IPS-NIHi11 (cell line): ENCODE data around the gene DTYMK.

Source experiments
- DNase-seq: peaks from one replicate; pipeline ENCODE4 v3.0.0; 2012; ENCODE audit warnings: mixed read lengths, low spot score

Gene DTYMK

GRCh38 chr2:241703032-241703604 lies 16.5 kb upstream of the DTYMK start:
- DNase-seq = no peak

GRCh38 chr2:241702155-241703031 lies 15.8 kb upstream of the DTYMK start:
- peak; percentile 94 for DNase-seq

- peak; percentile 91 for DNase-seq
These were observed 15.0 kb upstream of the DTYMK start, which contains the start of gene ING5 for GRCh38 chr2:241701399-241702154. Gene ING5 (plus strand): TSS chr2:241702039. CDS start chr2:241702066, 27 bp downstream.

- no peak for DNase-seq
These were observed 14.5 kb upstream of the DTYMK start for GRCh38 chr2:241701149-241701398.

- no peak for DNase-seq
These were observed 9.0 kb upstream of the DTYMK start for GRCh38 chr2:241695651-241696050.

GRCh38 chr2:241692448-241692847 lies 5.8 kb upstream of the DTYMK start:
- DNase-seq = no peak

GRCh38 chr2:241690202-241690717 lies 3.6 kb upstream of the DTYMK start:
- no peak for DNase-seq

GRCh38 chr2:241689306-241689705 lies 2.7 kb upstream of the DTYMK start:
- no peak for DNase-seq

- no peak for DNase-seq
These were observed 328 bp downstream of the DTYMK start for GRCh38 chr2:241686324-241686649.

GRCh38 chr2:241680827-241681599 lies 5.6 kb downstream of the DTYMK start:
- no peak for DNase-seq

- no peak for DNase-seq
These were observed 6.6 kb downstream of the DTYMK start for GRCh38 chr2:241680044-241680443.

GRCh38 chr2:241678784-241679540 lies 7.7 kb downstream of the DTYMK start:
- no peak for DNase-seq

GRCh38 chr2:241678307-241678706 lies 8.3 kb downstream of the DTYMK start:
- DNase-seq = no peak

- no peak for DNase-seq
These were observed 9.2 kb downstream of the DTYMK start for GRCh38 chr2:241677392-241677791.

GRCh38 chr2:241676665-241677064 lies 9.9 kb downstream of the DTYMK start:
- no peak for DNase-seq

- DNase-seq = peak; percentile 49
These were observed 10.7 kb downstream of the DTYMK start for GRCh38 chr2:241675885-241676284.

- DNase-seq = peak; percentile 63
These were observed 12.6 kb downstream of the DTYMK start for GRCh38 chr2:241673797-241674725.

GRCh38 chr2:241673189-241673663 lies 13.4 kb downstream of the DTYMK start:
- no peak for DNase-seq

GRCh38 chr2:241672243-241673188 lies 14.1 kb downstream of the DTYMK start:
- no peak for DNase-seq
